HG02840 (cell line): ENCODE results near the gene CERKL.

Experiments
- ATAC-seq: cut with Tn5 transposase; IDR thresholded peaks from one replicate; pipeline ENCODE4 v1.9.1; 2021; ENCODE audit warnings: mild to moderate bottlenecking, moderate library complexity, moderate number of reproducible peaks; ENCODE audit not compliant: unreplicated experiment, low FRiP score

The CERKL gene

DNA sequence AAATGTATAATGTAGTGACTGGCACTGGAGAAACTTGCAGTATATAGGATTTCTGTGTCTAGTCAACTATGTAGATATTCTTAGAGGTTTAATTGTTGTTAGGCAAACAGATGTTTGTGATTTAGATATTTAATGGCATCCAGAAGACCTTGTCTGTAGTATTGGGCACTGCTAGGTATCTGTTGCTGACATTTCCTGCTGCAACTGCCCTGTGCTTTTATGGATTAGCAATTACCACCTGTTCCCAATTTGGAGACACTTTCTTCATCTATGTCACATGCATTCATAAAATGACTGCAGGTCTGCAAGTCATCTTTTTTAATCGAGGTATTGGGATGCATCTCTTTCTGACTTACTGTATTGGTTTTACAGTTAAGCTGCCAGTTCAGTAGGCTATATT, 128.5 kb downstream of the CERKL start:
- no peak for ATAC-seq

- ATAC-seq: no peak
Observed at GRCh38 chr2:181527058-181527457, 129.8 kb downstream of the CERKL start.

- ATAC-seq: no peak
Observed at GRCh38 chr2:181526014-181526413, 130.9 kb downstream of the CERKL start.

DNA sequence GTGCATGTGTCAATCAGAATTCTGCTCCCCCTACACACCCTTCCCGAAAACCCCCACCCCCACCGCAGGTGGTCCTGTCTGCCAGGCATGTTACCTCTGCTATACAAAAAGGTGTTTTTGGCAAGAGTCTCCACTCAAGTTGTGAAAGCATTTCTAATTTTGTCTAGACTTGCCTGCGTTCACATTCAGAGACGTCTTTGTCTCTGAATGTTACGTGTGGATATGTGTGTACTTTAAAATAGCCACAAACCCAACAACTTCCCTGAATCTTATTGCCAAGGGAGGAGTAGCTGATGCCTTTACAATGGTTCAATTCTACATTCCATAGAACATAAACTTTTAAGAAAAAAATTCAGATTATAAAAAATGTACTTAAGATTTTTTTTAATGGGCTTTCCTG, 133.1 kb downstream of the CERKL start:
- ATAC-seq: no peak

- ATAC-seq: no peak
Observed at GRCh38 chr2:181520253-181520652, 136.7 kb downstream of the CERKL start.

- no peak for ATAC-seq
Observed at GRCh38 chr2:181517685-181518301, 139.1 kb downstream of the CERKL start.

- no peak for ATAC-seq
Observed at GRCh38 chr2:181516992-181517391, 139.9 kb downstream of the CERKL start.

- no peak for ATAC-seq
Observed at GRCh38 chr2:181515719-181516118, 141.2 kb downstream of the CERKL start.

DNA sequence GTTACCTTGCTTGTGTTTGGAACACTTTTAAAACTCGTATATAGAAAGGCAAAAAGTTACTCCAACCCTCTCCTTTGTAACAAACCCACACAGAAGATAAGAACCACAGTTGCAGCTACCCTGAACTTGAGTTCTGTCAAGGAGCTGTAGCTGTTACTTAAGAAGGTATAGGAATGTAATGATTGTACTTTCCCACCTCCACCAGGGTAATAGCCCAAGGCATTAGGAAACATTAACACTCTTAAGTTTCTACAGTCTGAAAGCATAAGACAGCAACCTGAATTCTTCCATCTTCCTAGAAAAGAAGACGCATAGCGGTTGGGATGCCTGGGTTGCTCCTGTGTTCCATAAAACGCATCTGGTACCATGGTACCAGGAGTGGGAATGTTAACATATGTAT, 156.7 kb downstream of the CERKL start:
- no peak for ATAC-seq

GRCh38 chr2:181499231-181499630, 157.7 kb downstream of the CERKL start:
- no peak for ATAC-seq
